K562 (cell line): ENCODE measurements around the gene SGMS1. TPM values are rescaled to one million over a fixed set of nuclear protein-coding genes. Genes with fewer than 3 reads are reported as not detected.

ENCODE experiments used
- BHLHE40 ChIP-seq: IDR thresholded peaks from 2 replicates; pipeline ENCODE4 v1.6.1; 2011; ENCODE audit warnings: low read length, improper control_type of control experiment
- NRF1 ChIP-seq, 2 experiments: fragments of 450-650 bp; IDR thresholded peaks in 1 of 2; conservative IDR thresholded peaks in 1 of 2; 2 replicates each; pipeline ENCODE4 v1.6.1; 2014; ENCODE audit warnings: mild to moderate bottlenecking in 2 of 2
- POLR2B ChIP-seq: fragments of 450-650 bp; IDR thresholded peaks from 2 replicates; pipeline ENCODE4 v1.6.1; 2018; ENCODE audit warnings: low read depth; ENCODE audit not compliant: partially characterized antibody
- RCOR1 ChIP-seq, 2 experiments: IDR thresholded peaks; 2 replicates each; pipeline ENCODE4 v1.6.1; 2012; ENCODE audit warnings: low read depth in 2 of 2, low read length in 2 of 2, borderline replicate concordance in 1 of 2, improper control_type of control experiment in 1 of 2
- SMARCA4 ChIP-seq: fragments of 450-650 bp; IDR thresholded peaks from 2 replicates; pipeline ENCODE4 v1.6.1; 2016
- TAF1 ChIP-seq: IDR thresholded peaks from 2 replicates; pipeline ENCODE4 v1.6.1; 2011; ENCODE audit warnings: mild to moderate bottlenecking, low read length, moderate library complexity; ENCODE audit not compliant: insufficient read depth, control insufficient read depth, severe bottlenecking; ENCODE audit errors: extremely low read depth
- polyA plus RNA-seq, 8 experiments: library from polyadenylated mRNA; depleted of rRNA in 4 of 8; stranded (reverse) in 5 of 8; unstranded in 3 of 8; fragments of >200 nt; fragmentation: Nextera tagmentation in 2 of 8; fragmentation: Illumina TruSeq in 1 of 8; extraction: Ambion mirVana in 2 of 8; extraction: Trizol in 1 of 8; gene quantifications; 2 replicates each; pipeline versions ENCODE4 v1.2.1 to v1.2.3, GENCODE V29; 2011 to 2014; ENCODE audit warnings: inconsistent platforms in 1 of 8, missing spikeins in 1 of 8
- total RNA-seq, 7 experiments: library from RNA; depleted of rRNA in 6 of 7; stranded (reverse); fragments of >200 nt in 6 of 7; fragmentation: Illumina TruSeq in 2 of 7; extraction: Trizol in 2 of 7; gene quantifications; 2 replicates each; pipeline versions ENCODE4 v1.2.1 to v1.2.3, GENCODE V29; 2011 to 2021; ENCODE audit warnings: low replicate concordance in 1 of 7
- TF ChIP-seq, protein P1 (sequence below), 2 experiments: IDR thresholded peaks in 1 of 2; conservative IDR thresholded peaks in 1 of 2; 2 replicates each; pipeline ENCODE4 v1.6.1; 2016; ENCODE audit warnings: low read depth in 2 of 2, mild to moderate bottlenecking in 1 of 2, missing compliant biosample characterization in 1 of 2, missing genetic modification characterization in 1 of 2, moderate library complexity in 1 of 2
- TF ChIP-seq, protein P2 (sequence below): fragments of 450-650 bp; IDR thresholded peaks from 2 replicates; pipeline ENCODE4 v1.6.1; 2018; ENCODE audit not compliant: partially characterized antibody
- TF ChIP-seq, protein P3 (sequence below): IDR thresholded peaks from 3 replicates; pipeline ENCODE4 v1.6.1; 2011; ENCODE audit warnings: borderline replicate concordance, mild to moderate bottlenecking; ENCODE audit not compliant: insufficient read length, insufficient read depth
- TF ChIP-seq, protein P4 (sequence below): fragments of 250-450 bp; sonication (Bioruptor Pico); IDR thresholded peaks from 2 replicates; pipeline ENCODE4 v1.4.0; 2020

The SGMS1 gene
- total and polyA plus RNA-seq, 9 of the 15 experiments (the other 6 are each of a cell fraction or from before 2014, with no cell fraction given), result 22.6 to 232 (median 82.2) TPM

DNA sequence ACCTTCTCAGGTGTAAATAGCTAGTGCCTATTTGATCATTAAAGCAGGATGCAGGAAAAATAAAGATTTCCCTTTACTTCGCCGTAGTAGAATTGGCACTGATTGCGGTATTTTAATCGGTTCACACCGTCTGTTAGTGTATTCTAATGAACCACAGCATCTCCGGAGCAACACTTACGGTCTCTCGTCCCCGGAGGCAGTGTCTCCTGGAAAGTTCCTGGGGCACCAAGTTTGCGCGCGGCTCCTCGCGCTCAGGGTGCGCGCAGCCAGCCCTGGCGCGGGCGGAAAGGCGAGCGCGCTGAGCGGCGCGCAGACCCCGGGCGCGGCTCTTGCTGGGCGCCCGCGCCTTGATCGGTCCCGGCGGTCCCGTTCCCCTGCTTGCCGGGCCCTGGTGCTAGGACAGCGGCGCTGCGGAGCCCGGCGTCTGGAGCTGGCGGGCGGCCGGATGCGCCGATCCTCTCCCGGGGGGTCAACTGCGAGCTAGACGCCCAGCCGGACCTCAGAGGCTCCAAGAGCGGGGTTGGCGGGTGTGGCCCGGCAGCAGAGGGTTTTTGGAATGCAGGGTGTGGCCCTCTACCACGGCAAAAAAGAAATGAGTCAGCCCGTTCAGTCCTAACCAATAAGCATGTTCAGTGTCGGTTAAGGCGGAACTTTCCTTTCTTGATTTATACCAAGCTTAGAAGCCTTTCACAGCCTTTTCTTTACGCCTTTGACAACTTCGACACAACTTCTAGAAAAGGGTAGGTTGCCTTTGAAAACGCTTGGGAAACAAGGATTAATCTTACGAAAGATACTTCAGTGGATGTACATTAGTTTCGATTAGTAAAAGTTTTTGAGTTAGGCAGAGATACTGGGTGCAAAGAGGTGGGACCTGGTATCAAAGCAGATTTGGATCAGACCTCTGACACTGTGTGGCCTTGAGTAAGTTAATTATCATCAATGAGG, 205.6 kb downstream of the SGMS1 start (continued):
- TF ChIP-seq, protein P1, sequence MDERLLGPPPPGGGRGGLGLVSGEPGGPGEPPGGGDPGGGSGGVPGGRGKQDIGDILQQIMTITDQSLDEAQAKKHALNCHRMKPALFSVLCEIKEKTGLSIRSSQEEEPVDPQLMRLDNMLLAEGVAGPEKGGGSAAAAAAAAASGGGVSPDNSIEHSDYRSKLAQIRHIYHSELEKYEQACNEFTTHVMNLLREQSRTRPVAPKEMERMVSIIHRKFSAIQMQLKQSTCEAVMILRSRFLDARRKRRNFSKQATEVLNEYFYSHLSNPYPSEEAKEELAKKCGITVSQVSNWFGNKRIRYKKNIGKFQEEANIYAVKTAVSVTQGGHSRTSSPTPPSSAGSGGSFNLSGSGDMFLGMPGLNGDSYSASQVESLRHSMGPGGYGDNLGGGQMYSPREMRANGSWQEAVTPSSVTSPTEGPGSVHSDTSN (CRISPR knock-in tag; IDR thresholded peaks at IDR 0.05; ENCODE audit: low read depth), result no peak
- TF ChIP-seq, protein P1 (tag; conservative IDR thresholded peaks at IDR 0.05; ENCODE audit: low read depth), result peak; percentile 93
- TF ChIP-seq, protein P2, sequence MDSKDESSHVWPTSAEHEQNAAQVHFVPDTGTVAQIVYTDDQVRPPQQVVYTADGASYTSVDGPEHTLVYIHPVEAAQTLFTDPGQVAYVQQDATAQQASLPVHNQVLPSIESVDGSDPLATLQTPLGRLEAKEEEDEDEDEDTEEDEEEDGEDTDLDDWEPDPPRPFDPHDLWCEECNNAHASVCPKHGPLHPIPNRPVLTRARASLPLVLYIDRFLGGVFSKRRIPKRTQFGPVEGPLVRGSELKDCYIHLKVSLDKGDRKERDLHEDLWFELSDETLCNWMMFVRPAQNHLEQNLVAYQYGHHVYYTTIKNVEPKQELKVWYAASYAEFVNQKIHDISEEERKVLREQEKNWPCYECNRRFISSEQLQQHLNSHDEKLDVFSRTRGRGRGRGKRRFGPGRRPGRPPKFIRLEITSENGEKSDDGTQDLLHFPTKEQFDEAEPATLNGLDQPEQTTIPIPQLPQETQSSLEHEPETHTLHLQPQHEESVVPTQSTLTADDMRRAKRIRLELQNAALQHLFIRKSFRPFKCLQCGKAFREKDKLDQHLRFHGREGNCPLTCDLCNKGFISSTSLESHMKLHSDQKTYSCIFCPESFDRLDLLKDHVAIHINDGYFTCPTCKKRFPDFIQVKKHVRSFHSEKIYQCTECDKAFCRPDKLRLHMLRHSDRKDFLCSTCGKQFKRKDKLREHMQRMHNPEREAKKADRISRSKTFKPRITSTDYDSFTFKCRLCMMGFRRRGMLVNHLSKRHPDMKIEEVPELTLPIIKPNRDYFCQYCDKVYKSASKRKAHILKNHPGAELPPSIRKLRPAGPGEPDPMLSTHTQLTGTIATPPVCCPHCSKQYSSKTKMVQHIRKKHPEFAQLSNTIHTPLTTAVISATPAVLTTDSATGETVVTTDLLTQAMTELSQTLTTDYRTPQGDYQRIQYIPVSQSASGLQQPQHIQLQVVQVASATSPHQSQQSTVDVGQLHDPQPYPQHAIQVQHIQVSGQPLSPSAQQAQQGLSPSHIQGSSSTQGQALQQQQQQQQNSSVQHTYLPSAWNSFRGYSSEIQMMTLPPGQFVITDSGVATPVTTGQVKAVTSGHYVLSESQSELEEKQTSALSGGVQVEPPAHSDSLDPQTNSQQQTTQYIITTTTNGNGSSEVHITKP, result peak; percentile 79
- TF ChIP-seq SMARCA4, result peak; percentile 49
- peak; percentile 98 for TF ChIP-seq TAF1
- peak in 1 of 2 experiments; percentile 72; a peak in 2 of 4 replicates for TF ChIP-seq RCOR1 (IDR thresholded peaks at IDR 0.05; ENCODE audit: borderline replicate concordance in 1 of 2, low read depth in 2 of 2, low read length in 2 of 2)
- peak; percentile 72 to 76; a peak in 3 of 4 replicates for TF ChIP-seq NRF1 (conservative IDR thresholded peaks at IDR 0.05 in 1 of 2, IDR thresholded peaks at IDR 0.05 in 1 of 2)
- TF ChIP-seq POLR2B, result peak; percentile 60
- TF ChIP-seq BHLHE40, result no peak
- TF ChIP-seq, protein P3, sequence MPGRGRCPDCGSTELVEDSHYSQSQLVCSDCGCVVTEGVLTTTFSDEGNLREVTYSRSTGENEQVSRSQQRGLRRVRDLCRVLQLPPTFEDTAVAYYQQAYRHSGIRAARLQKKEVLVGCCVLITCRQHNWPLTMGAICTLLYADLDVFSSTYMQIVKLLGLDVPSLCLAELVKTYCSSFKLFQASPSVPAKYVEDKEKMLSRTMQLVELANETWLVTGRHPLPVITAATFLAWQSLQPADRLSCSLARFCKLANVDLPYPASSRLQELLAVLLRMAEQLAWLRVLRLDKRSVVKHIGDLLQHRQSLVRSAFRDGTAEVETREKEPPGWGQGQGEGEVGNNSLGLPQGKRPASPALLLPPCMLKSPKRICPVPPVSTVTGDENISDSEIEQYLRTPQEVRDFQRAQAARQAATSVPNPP, result no peak
- TF ChIP-seq, protein P4, sequence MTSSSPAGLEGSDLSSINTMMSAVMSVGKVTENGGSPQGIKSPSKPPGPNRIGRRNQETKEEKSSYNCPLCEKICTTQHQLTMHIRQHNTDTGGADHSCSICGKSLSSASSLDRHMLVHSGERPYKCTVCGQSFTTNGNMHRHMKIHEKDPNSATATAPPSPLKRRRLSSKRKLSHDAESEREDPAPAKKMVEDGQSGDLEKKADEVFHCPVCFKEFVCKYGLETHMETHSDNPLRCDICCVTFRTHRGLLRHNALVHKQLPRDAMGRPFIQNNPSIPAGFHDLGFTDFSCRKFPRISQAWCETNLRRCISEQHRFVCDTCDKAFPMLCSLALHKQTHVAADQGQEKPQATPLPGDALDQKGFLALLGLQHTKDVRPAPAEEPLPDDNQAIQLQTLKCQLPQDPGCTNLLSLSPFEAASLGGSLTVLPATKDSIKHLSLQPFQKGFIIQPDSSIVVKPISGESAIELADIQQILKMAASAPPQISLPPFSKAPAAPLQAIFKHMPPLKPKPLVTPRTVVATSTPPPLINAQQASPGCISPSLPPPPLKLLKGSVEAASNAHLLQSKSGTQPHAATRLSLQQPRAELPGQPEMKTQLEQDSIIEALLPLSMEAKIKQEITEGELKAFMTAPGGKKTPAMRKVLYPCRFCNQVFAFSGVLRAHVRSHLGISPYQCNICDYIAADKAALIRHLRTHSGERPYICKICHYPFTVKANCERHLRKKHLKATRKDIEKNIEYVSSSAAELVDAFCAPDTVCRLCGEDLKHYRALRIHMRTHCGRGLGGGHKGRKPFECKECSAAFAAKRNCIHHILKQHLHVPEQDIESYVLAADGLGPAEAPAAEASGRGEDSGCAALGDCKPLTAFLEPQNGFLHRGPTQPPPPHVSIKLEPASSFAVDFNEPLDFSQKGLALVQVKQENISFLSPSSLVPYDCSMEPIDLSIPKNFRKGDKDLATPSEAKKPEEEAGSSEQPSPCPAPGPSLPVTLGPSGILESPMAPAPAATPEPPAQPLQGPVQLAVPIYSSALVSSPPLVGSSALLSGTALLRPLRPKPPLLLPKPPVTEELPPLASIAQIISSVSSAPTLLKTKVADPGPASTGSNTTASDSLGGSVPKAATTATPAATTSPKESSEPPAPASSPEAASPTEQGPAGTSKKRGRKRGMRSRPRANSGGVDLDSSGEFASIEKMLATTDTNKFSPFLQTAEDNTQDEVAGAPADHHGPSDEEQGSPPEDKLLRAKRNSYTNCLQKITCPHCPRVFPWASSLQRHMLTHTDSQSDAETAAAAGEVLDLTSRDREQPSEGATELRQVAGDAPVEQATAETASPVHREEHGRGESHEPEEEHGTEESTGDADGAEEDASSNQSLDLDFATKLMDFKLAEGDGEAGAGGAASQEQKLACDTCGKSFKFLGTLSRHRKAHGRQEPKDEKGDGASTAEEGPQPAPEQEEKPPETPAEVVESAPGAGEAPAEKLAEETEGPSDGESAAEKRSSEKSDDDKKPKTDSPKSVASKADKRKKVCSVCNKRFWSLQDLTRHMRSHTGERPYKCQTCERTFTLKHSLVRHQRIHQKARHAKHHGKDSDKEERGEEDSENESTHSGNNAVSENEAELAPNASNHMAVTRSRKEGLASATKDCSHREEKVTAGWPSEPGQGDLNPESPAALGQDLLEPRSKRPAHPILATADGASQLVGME (CRISPR knock-in tag), result 0 out of 2 replicates have a peak, but pooled peaks have one; percentile 75
